ENCODE results near the gene TULP4.

The TULP4 gene

GRCh38 chr6:158312165-158312564 lies at the start of gene TULP4:
TULP4 (plus strand) TSS chr6:158312465; CDS start chr6:158314017, 1,552 bp downstream.
- no peak for TF ChIP-seq CTCF (IDR thresholded peaks at IDR 0.05; ENCODE audit: insufficient read depth, low read depth, low read length, missing control alignments)
- no peak within 1 kb of the TSS for H3K4me3 ChIP-seq (ENCODE audit: low read length)
- no peak for DNase-seq (ENCODE audit: low read depth)

DNA sequence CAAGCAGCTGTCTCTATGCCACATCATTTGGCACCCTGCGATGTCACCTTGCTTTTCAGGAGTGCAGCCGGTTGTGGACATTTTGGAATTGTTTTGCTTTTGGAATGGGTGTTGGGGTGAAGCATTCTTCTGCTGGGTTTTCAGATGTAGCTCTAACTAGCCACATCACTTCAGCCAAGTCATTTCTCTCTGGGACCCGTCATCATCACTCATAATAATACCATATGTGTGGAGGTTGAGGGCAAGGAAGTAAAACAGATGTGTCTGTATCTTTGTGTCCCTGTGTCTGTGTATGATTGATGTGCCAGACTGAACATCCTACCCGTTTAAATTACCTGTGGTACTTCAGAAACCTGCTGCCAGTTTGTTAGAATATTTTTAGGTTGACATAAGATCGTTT lies 49.5 kb upstream of the TULP4 start:
- DNase-seq (ENCODE audit: low read depth): no peak
- TF ChIP-seq CTCF (IDR thresholded peaks at IDR 0.05; ENCODE audit: insufficient read depth, low read depth, low read length, missing control alignments): no peak
- H3K4me3 ChIP-seq (ENCODE audit: low read length): no peak overlapping the region

DNA sequence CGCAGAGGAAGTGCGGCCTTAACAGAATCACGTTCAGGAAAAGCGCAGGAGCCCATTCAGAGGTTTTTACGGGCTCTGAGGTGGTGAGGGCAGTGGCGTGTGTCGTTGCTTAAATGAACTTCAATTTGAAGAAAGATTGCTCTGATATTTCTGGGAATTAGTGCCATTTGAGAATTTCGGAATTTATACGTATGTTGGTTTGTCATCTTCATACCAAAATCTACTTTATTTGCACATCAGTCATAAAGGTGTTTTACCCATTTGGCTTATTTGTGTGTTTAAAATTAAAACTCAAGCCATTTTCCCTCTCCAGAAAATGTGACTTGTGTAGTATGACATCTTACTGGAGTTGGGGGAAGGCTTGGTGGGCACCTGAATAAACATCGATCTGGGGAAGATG lies 48.1 kb upstream of the TULP4 start:
- no peak overlapping the region for H3K4me3 ChIP-seq (ENCODE audit: low read length)
- no peak for TF ChIP-seq CTCF (IDR thresholded peaks at IDR 0.05; ENCODE audit: insufficient read depth, low read depth, low read length, missing control alignments)
- no peak for DNase-seq (ENCODE audit: low read depth)

- peak; percentile 15 for DNase-seq (ENCODE audit: low read depth)
- no peak for TF ChIP-seq CTCF (IDR thresholded peaks at IDR 0.05; ENCODE audit: insufficient read depth, low read depth, low read length, missing control alignments)
- H3K4me3 ChIP-seq (ENCODE audit: low read length): no peak overlapping the region
These were observed 46.1 kb upstream of the TULP4 start for GRCh38 chr6:158266131-158266530.

- DNase-seq (ENCODE audit: low read depth): no peak
- H3K4me3 ChIP-seq (ENCODE audit: low read length): no peak overlapping the region
- TF ChIP-seq CTCF (IDR thresholded peaks at IDR 0.05; ENCODE audit: insufficient read depth, low read depth, low read length, missing control alignments): no peak
These were observed 43.7 kb upstream of the TULP4 start for GRCh38 chr6:158268361-158269147.

DNA sequence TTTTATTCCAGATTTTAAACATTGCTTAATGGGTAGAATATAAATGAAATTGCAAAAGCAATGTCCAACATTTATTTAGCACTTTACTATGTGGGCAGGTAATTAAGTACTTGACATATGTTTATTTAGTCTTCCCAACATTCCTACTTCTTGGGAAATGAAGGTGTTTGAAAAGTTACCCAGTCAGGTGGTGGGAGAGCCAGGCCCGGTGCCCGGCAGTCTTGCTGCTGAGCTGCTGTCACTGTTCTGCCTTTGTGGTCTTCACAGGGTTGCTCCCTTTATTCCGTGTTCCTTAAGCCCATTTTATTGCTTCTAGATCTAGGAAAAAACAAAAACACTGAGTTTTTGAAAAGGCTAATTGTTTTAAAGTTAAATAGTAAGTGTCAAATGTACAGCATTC lies 42.6 kb upstream of the TULP4 start:
- no peak for DNase-seq (ENCODE audit: low read depth)

More for the DNA sequence above, 42.6 kb upstream of the TULP4 start:
- no peak for TF ChIP-seq CTCF (IDR thresholded peaks at IDR 0.05; ENCODE audit: insufficient read depth, low read depth, low read length, missing control alignments)
- H3K4me3 ChIP-seq (ENCODE audit: low read length): no peak overlapping the region

Measured in epithelial cell of esophagus (primary cell).